Neural progenitor cell (in vitro differentiated cells): ENCODE results near the gene RRAGD. TPM values are rescaled to one million over a fixed set of nuclear protein-coding genes. Genes with fewer than 3 reads are reported as not detected.

Experiments
- DNase-seq: peaks from one replicate; pipeline ENCODE4 v3.0.0-alpha.2; 2016; ENCODE audit warnings: low spot score
- H2AFZ ChIP-seq: fragments of 200-600 bp; sonication (generic); replicated peaks from 2 replicates; pipeline ENCODE4 v1.6.1; 2016; ENCODE audit warnings: antibody characterized with exemption
- H3F3A ChIP-seq: fragments of 200-600 bp; sonication (generic); 2 replicates; pipeline ENCODE4 v1.6.1; 2016; ENCODE audit warnings: antibody characterized with exemption, low read depth
- H3K27ac ChIP-seq: fragments of 200-600 bp; sonication (generic); 2 replicates; pipeline ENCODE4 v1.5.1; 2016; ENCODE audit warnings: mild to moderate bottlenecking
- H3K27me3 ChIP-seq: fragments of 200-600 bp; sonication (generic); 2 replicates; pipeline ENCODE4 v1.6.1; 2016; ENCODE audit warnings: mild to moderate bottlenecking, moderate library complexity
- H3K36me3 ChIP-seq: fragments of 200-600 bp; sonication (generic); 2 replicates; pipeline ENCODE4 v1.5.1; 2016
- H3K4me1 ChIP-seq: fragments of 200-600 bp; sonication (generic); 2 replicates; pipeline ENCODE4 v1.6.1; 2016; ENCODE audit warnings: mixed run types
- H3K4me2 ChIP-seq: fragments of 200-600 bp; sonication (generic); 2 replicates; pipeline ENCODE4 v1.6.1; 2016
- H3K4me3 ChIP-seq: fragments of 200-600 bp; sonication (generic); 2 replicates; pipeline ENCODE4 v1.5.1; 2016
- H3K79me2 ChIP-seq: fragments of 200-600 bp; sonication (generic); 2 replicates; pipeline ENCODE4 v1.6.1; 2016; ENCODE audit warnings: low read depth
- H3K9ac ChIP-seq: fragments of 200-600 bp; sonication (generic); 2 replicates; pipeline ENCODE4 v1.6.1; 2016
- H3K9me3 ChIP-seq: fragments of 200-600 bp; sonication (generic); 2 replicates; pipeline ENCODE4 v1.5.1; 2016; ENCODE audit warnings: low read depth
- H4K20me1 ChIP-seq: fragments of 200-600 bp; sonication (generic); 2 replicates; pipeline ENCODE4 v1.6.1; 2016; ENCODE audit warnings: low read depth
- H3K27ac Mint-ChIP-seq: 3 replicates; pipeline ENCODE4 v1.8.0; 2021; ENCODE audit warnings: mixed read lengths
- H3K27me3 Mint-ChIP-seq: 2 replicates; pipeline ENCODE4 v1.8.0; 2022; ENCODE audit warnings: low read depth, mild to moderate bottlenecking, inconsistent platforms, moderate library complexity, mixed read lengths; ENCODE audit not compliant: insufficient read depth
- H3K36me3 Mint-ChIP-seq: 3 replicates; pipeline ENCODE4 v1.8.0; 2021; ENCODE audit warnings: mixed read lengths
- H3K4me1 Mint-ChIP-seq: 3 replicates; pipeline ENCODE4 v1.8.0; 2021; ENCODE audit warnings: mixed read lengths
- H3K4me3 Mint-ChIP-seq: 3 replicates; pipeline ENCODE4 v1.8.0; 2021; ENCODE audit warnings: mild to moderate bottlenecking, moderate library complexity, mixed read lengths
- H3K9me3 Mint-ChIP-seq: 3 replicates; pipeline ENCODE4 v1.8.0; 2020; ENCODE audit warnings: mixed read lengths
- CTCF ChIP-seq: fragments of 200-600 bp; sonication (generic); IDR thresholded peaks from 2 replicates; pipeline ENCODE4 v1.5.1; 2017; ENCODE audit warnings: antibody characterized with exemption, mild to moderate bottlenecking
- EZH2 ChIP-seq: fragments of 200-600 bp; sonication (generic); IDR thresholded peaks from 2 replicates; pipeline ENCODE4 v1.6.1; 2017; ENCODE audit warnings: antibody characterized with exemption, mild to moderate bottlenecking, moderate library complexity
- EZH2phosphoT487 ChIP-seq: fragments of 200-600 bp; sonication (generic); IDR thresholded peaks from 2 replicates; pipeline ENCODE4 v1.6.1; 2017; ENCODE audit warnings: antibody characterized with exemption
- total RNA-seq: library from RNA; depleted of rRNA; stranded (reverse); fragments of >200 nt; gene quantifications from 2 replicates; pipeline ENCODE4 v1.2.3, GENCODE V29; 2015; ENCODE audit warnings: low replicate concordance

The RRAGD gene
- total RNA-seq, 1 donor from 2014 or later = 20.7 TPM

GRCh38 chr6:89432875-89433251, 20.8 kb upstream of the RRAGD start, which contains the start of gene ANKRD6:
TSS of gene ANKRD6 (plus strand) at chr6:89433152. CDS start at chr6:89566977, 133,825 bp downstream.
- peak within 1 kb of the TSS; percentile 99 for H3K4me2 ChIP-seq
- H3K9me3 ChIP-seq = no peaks in the 10 kb centered on the region
- peaks cover 5% of the 10 kb centered on the region for H4K20me1 ChIP-seq
- peak within 1 kb of the TSS; percentile 28 for H3K9ac ChIP-seq
- peak; percentile 83 for TF ChIP-seq CTCF
- TF ChIP-seq EZH2phosphoT487 = no peak
- peaks cover 29% of the 10 kb centered on the region for H3K4me1 ChIP-seq
- Mint-ChIP-seq H3K36me3 (peaks cover 2% of the 10 kb centered on the region), H3K4me3 (peak within 1 kb of the TSS; percentile 93), H3K27me3 (peaks cover 4% of the 10 kb centered on the region), H3K4me1 (peaks cover 30% of the 10 kb centered on the region), H3K9me3 (no peaks in the 10 kb centered on the region), H3K27ac (peak within 1 kb of the TSS; percentile 84)
- peak within 1 kb of the TSS; percentile 77 for H2AFZ ChIP-seq
- DNase-seq = peak; percentile 93
- peaks cover 19% of the 10 kb centered on the region for H3F3A ChIP-seq
- no peaks in the 10 kb centered on the region for H3K36me3 ChIP-seq
- H3K27ac ChIP-seq = no peak within 1 kb of the TSS
- peaks cover 29% of the 10 kb centered on the region for H3K79me2 ChIP-seq
- peak within 1 kb of the TSS; percentile 84 for H3K4me3 ChIP-seq
- peaks cover 7% of the 10 kb centered on the region for H3K27me3 ChIP-seq

GRCh38 chr6:89430201-89430962, 18.3 kb upstream of the RRAGD start:
- H3K4me1 Mint-ChIP-seq = peaks cover 20% of the 10 kb centered on the region
- H3K9me3 ChIP-seq = no peaks in the 10 kb centered on the region
- no peak overlapping the region for H3K27ac ChIP-seq
- H3K4me3 ChIP-seq = no peak overlapping the region
- no peaks in the 10 kb centered on the region for H3K9me3 Mint-ChIP-seq
- H3K27me3 ChIP-seq = peaks cover 7% of the 10 kb centered on the region
- H3K27ac Mint-ChIP-seq = no peak overlapping the region
- H2AFZ ChIP-seq = peak overlapping the region; percentile 77
- peaks cover 3% of the 10 kb centered on the region for H4K20me1 ChIP-seq
- no peaks in the 10 kb centered on the region for H3K36me3 ChIP-seq
- H3F3A ChIP-seq = peaks cover 19% of the 10 kb centered on the region
- H3K4me3 Mint-ChIP-seq = no peak overlapping the region
- no peak overlapping the region for H3K9ac ChIP-seq
- H3K27me3 Mint-ChIP-seq = peaks cover 4% of the 10 kb centered on the region
- peak; percentile 55 for DNase-seq
- no peak for TF ChIP-seq EZH2phosphoT487
- TF ChIP-seq EZH2 = no peak
- TF ChIP-seq CTCF = no peak
- peaks cover 2% of the 10 kb centered on the region for H3K36me3 Mint-ChIP-seq
- peak overlapping the region; percentile 32 for H3K4me2 ChIP-seq
- H3K4me1 ChIP-seq = peaks cover 17% of the 10 kb centered on the region
- peaks cover 15% of the 10 kb centered on the region for H3K79me2 ChIP-seq

GRCh38 chr6:89416796-89417195, 4.7 kb upstream of the RRAGD start:
- peaks cover 34% of the 10 kb centered on the region for H3K4me1 Mint-ChIP-seq
- DNase-seq = no peak
- H4K20me1 ChIP-seq = no peaks in the 10 kb centered on the region
- H3K4me1 ChIP-seq = peaks cover 32% of the 10 kb centered on the region
- H3K27ac Mint-ChIP-seq = no peak overlapping the region
- H2AFZ ChIP-seq = no peak overlapping the region
- peaks cover 38% of the 10 kb centered on the region for H3F3A ChIP-seq
- H3K9ac ChIP-seq = no peak overlapping the region
- H3K4me2 ChIP-seq = peak overlapping the region; percentile 9
- no peak overlapping the region for H3K27ac ChIP-seq
- no peaks in the 10 kb centered on the region for H3K79me2 ChIP-seq
- no peaks in the 10 kb centered on the region for H3K9me3 Mint-ChIP-seq
- H3K27me3 ChIP-seq = peaks cover 18% of the 10 kb centered on the region
- no peak overlapping the region for H3K4me3 Mint-ChIP-seq
- no peaks in the 10 kb centered on the region for H3K9me3 ChIP-seq
- no peak overlapping the region for H3K4me3 ChIP-seq
- no peaks in the 10 kb centered on the region for H3K36me3 ChIP-seq
- TF ChIP-seq CTCF (no peak), EZH2phosphoT487 (no peak), EZH2 (no peak)
- H3K36me3 Mint-ChIP-seq = no peaks in the 10 kb centered on the region
- peaks cover 11% of the 10 kb centered on the region for H3K27me3 Mint-ChIP-seq
